Chondrocyte (in vitro differentiated cells): ENCODE results near the gene MCC. TPM values are rescaled to one million over a fixed set of nuclear protein-coding genes. Genes with fewer than 3 reads are reported as not detected.

Source experiments
- DNase-seq: peaks from one replicate; pipeline ENCODE4 v3.0.0; 2021; ENCODE audit warnings: mixed read lengths, low spot score
- H3K27ac Mint-ChIP-seq: one replicate; pipeline ENCODE4 v1.8.0; 2021; ENCODE audit warnings: mild to moderate bottlenecking, moderate library complexity, mixed read lengths; ENCODE audit not compliant: unreplicated experiment
- H3K27me3 Mint-ChIP-seq: 2 replicates; pipeline ENCODE4 v1.8.0; 2021; ENCODE audit warnings: low read depth, mixed read lengths
- H3K36me3 Mint-ChIP-seq: 2 replicates; pipeline ENCODE4 v1.8.0; 2021; ENCODE audit warnings: low read depth, mixed read lengths
- H3K4me1 Mint-ChIP-seq: 2 replicates; pipeline ENCODE4 v1.8.0; 2021; ENCODE audit warnings: low read depth, mild to moderate bottlenecking, mixed read lengths
- H3K4me3 Mint-ChIP-seq: one replicate; pipeline ENCODE4 v1.8.0; 2021; ENCODE audit warnings: mild to moderate bottlenecking, moderate library complexity, mixed read lengths; ENCODE audit not compliant: unreplicated experiment
- H3K9me3 Mint-ChIP-seq: 2 replicates; pipeline ENCODE4 v1.8.0; 2021; ENCODE audit warnings: low read depth, mixed read lengths
- CTCF ChIP-seq: fragments of 200-600 bp; sonication (generic); IDR thresholded peaks from 2 replicates; pipeline ENCODE4 v1.5.0; 2021; ENCODE audit warnings: antibody characterized with exemption, mild to moderate bottlenecking, moderate library complexity
- total RNA-seq: library from RNA; stranded (reverse); gene quantifications from 3 replicates; pipeline ENCODE4 v1.2.1, GENCODE V29; 2021

MCC gene
- total RNA-seq, 1 donor from 2014 or later: 15.0 TPM

- no peak overlapping the region for H3K4me3 Mint-ChIP-seq
- no peaks in the 10 kb centered on the region for H3K27me3 Mint-ChIP-seq
- H3K27ac Mint-ChIP-seq: no peak overlapping the region
- H3K9me3 Mint-ChIP-seq: no peaks in the 10 kb centered on the region
- no peak for TF ChIP-seq CTCF
- DNase-seq: no peak
- peaks cover 3% of the 10 kb centered on the region for H3K36me3 Mint-ChIP-seq
- H3K4me1 Mint-ChIP-seq: peaks cover 17% of the 10 kb centered on the region
Observed at GRCh38 chr5:113171520-113171919, 316.7 kb downstream of the MCC start.

GRCh38 chr5:113170707-113171106, 317.5 kb downstream of the MCC start:
- H3K4me3 Mint-ChIP-seq: no peak overlapping the region
- H3K27ac Mint-ChIP-seq: no peak overlapping the region
- DNase-seq: no peak
- peaks cover 21% of the 10 kb centered on the region for H3K4me1 Mint-ChIP-seq
- H3K9me3 Mint-ChIP-seq: no peaks in the 10 kb centered on the region
- H3K36me3 Mint-ChIP-seq: peaks cover 2% of the 10 kb centered on the region
- no peaks in the 10 kb centered on the region for H3K27me3 Mint-ChIP-seq
- no peak for TF ChIP-seq CTCF

GRCh38 chr5:113169720-113170119, 318.5 kb downstream of the MCC start:
- Mint-ChIP-seq H3K36me3 (peaks cover 2% of the 10 kb centered on the region), H3K27me3 (no peaks in the 10 kb centered on the region), H3K27ac (no peak overlapping the region), H3K9me3 (no peaks in the 10 kb centered on the region), H3K4me1 (peaks cover 21% of the 10 kb centered on the region), H3K4me3 (no peak overlapping the region)
- no peak for TF ChIP-seq CTCF
- DNase-seq: no peak

- H3K4me3 Mint-ChIP-seq: no peak overlapping the region
- no peak for TF ChIP-seq CTCF
- no peaks in the 10 kb centered on the region for H3K27me3 Mint-ChIP-seq
- no peak for DNase-seq
- no peak overlapping the region for H3K27ac Mint-ChIP-seq
- peaks cover 24% of the 10 kb centered on the region for H3K4me1 Mint-ChIP-seq
- H3K36me3 Mint-ChIP-seq: peaks cover 2% of the 10 kb centered on the region
- H3K9me3 Mint-ChIP-seq: no peaks in the 10 kb centered on the region
Observed at GRCh38 chr5:113167985-113168384, 320.3 kb downstream of the MCC start.

GRCh38 chr5:113166852-113167366, 321.3 kb downstream of the MCC start:
- Mint-ChIP-seq H3K27ac (peak overlapping the region; percentile 9), H3K36me3 (peaks cover 2% of the 10 kb centered on the region), H3K4me3 (no peak overlapping the region), H3K27me3 (no peaks in the 10 kb centered on the region), H3K4me1 (peaks cover 24% of the 10 kb centered on the region), H3K9me3 (no peaks in the 10 kb centered on the region)
- no peak for DNase-seq
- no peak for TF ChIP-seq CTCF
